Measurements from ENCODE around the gene HSDL2. TPM values are rescaled to one million over a fixed set of nuclear protein-coding genes. Genes with fewer than 3 reads are reported as not detected.

The HSDL2 gene
- total RNA-seq, 4 donors from 2014 or later, result 72.9 to 112 (median 101) TPM

DNA sequence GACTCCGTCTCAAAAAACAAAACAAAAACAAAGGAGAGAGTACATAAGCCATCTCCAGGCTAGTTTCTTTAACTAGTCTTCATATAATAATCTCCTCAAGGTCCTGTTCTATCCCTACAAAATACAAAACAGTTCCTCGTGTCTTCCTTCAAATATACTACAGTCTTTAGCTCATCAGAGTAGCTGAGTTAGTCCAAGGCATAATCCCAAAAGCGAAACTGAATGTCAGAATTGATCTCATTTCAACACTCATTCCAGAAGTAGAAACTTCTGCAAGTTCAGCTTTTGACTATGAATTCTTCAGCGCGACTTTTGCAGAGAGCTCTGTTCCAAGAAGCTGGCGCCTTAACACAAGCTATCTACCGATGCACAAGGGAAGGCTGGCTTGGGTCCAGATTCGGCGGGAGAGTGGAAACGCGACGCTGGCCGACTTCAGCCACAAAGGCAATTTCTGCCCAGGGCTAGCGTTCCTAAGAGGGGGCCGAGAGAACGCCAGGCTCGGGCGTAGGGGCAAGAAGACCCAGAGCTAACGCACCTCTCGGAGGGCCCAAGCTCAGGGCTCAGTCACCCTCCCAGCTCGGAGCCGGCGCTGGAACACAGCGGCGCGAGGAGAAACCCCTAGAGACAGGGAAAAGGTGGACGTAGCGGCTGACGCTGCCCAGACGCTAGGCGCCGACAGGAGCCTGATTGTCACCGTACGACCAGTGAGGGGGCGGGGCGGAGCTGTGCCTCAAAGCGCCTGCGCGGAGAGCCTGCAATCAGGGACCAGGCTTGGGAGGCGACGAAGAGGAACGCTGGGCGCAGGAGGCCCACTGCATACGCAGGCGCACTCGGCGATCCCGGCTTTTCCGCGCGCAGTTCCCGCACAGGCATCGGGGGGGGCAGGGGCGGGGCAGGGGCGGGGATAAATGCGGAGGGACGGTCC lies 469 bp upstream of the HSDL2 start:
- TF ChIP-seq, protein P1, sequence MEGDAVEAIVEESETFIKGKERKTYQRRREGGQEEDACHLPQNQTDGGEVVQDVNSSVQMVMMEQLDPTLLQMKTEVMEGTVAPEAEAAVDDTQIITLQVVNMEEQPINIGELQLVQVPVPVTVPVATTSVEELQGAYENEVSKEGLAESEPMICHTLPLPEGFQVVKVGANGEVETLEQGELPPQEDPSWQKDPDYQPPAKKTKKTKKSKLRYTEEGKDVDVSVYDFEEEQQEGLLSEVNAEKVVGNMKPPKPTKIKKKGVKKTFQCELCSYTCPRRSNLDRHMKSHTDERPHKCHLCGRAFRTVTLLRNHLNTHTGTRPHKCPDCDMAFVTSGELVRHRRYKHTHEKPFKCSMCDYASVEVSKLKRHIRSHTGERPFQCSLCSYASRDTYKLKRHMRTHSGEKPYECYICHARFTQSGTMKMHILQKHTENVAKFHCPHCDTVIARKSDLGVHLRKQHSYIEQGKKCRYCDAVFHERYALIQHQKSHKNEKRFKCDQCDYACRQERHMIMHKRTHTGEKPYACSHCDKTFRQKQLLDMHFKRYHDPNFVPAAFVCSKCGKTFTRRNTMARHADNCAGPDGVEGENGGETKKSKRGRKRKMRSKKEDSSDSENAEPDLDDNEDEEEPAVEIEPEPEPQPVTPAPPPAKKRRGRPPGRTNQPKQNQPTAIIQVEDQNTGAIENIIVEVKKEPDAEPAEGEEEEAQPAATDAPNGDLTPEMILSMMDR (IDR thresholded peaks at IDR 0.05; ENCODE audit: low read depth), result no peak

DNA sequence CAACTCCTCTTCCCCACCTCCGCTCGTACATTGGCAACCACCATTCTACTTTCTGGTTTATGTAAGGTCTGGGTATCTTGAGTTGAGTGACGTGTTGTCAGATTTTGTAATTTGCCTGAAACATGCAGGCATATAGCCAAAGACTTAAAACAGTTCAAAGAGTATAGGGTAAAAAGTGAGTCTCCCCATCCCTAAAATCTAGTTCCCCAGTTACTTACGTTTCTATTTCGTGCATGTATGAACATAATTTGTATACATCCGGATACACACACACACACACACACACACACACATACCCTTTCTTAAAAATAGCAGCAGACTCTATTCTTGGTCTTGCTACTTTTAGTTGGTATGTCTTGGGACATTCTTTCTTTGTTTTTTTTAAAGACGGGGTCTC lies 915 bp downstream of the HSDL2 start:
- TF ChIP-seq, protein P1 (IDR thresholded peaks at IDR 0.05; ENCODE audit: low read depth), result no peak

DNA sequence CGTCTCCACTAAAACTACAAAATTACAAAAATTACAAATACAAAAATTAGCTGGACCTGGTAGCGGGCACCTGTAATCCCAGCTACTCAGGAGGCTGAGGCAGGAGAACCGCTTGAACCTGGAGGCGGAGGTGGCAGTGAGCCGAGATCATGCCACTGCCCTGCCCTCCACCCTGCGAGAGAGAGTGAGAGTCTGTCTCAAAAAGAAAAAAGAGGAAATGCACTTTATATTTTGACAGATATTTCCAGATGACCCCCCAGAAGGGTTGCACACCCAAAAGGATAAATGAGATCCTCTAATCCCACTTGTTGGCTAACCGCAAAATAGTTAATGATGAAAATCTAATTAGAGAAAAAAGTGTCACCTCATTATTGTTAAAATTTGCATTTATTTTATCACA lies 2.2 kb downstream of the HSDL2 start:
- TF ChIP-seq, protein P1 (IDR thresholded peaks at IDR 0.05; ENCODE audit: low read depth), result no peak

DNA sequence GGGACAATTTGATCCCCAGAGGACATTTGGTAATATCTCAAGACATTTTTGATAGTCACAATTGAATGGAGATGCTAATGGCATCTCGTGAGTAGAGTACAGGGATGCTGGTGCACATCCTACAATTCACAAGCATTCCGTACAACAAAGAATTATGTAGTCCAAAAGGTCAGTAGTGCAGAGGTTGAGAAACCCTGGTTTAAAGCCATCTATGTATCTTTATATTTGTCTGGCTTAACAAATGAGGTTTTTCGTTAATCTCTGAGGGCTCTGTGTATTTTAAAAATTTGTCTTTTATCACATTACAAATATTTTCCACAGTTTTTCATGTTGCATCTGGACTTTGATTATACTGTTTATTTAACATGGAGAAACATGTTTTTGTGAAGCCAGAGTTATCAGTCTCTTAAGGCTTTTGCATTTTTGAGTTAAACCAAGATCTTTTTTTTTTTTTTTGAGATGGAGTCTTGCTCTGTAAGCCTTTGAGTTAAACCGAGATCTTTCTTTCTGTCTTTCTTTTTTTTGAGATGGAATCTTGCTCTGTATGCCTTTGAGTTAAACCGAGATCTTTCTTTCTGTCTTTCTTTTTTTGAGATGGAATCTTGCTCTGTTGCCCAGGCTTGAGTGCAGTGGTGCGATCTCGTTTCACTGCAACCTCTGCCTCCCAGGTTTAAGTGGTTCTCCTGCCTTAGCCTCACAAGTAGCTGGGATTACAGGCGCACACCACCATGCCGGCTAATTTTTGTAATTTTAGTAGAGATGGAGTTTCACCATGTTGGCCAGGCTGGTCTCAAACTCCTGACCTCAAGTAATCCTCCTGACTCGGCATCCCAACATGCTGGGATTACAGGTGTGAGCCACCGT lies 2.8 kb downstream of the HSDL2 start:
- TF ChIP-seq, protein P1 (IDR thresholded peaks at IDR 0.05; ENCODE audit: low read depth), result no peak

DNA sequence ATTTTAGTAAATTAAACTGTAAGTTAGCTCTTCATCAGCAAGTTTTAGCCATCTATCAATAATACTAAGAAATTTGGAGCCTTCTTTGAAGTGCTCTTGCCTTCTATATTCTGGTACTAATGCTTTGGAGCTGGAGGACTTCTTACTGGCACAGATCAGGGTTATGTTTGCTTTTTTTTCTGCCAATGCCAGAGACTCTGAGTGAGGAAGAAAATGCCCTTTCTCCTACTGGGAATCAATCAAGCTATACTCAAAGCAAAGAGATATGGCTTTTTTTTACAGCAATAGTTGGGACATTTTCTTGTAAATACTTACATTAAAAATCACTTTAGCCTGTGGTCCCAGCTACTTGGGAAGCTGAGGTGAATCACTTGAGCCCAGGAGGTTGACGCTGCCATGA lies 4.3 kb downstream of the HSDL2 start:
- TF ChIP-seq, protein P1 (IDR thresholded peaks at IDR 0.05; ENCODE audit: low read depth), result no peak

DNA sequence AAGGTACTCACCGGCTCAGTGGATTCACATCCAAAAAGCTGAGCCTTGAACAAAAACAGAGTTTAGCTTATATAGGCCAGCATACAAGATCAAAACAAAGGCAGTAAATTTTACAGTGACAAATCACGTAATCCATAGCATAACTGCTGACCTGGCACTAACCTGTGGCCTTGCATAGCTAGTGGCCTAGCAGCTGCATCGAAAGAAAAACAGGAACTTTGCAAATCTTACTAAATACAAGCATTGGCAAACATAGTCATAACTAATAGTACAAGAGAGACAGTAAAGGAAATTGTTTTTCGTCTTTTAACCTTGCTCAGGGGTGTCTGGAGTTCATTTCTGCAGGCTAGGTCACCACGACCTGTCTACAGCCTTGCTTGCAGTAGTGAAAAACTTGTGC lies 4.8 kb downstream of the HSDL2 start:
- TF ChIP-seq, protein P1 (IDR thresholded peaks at IDR 0.05; ENCODE audit: low read depth), result no peak

DNA sequence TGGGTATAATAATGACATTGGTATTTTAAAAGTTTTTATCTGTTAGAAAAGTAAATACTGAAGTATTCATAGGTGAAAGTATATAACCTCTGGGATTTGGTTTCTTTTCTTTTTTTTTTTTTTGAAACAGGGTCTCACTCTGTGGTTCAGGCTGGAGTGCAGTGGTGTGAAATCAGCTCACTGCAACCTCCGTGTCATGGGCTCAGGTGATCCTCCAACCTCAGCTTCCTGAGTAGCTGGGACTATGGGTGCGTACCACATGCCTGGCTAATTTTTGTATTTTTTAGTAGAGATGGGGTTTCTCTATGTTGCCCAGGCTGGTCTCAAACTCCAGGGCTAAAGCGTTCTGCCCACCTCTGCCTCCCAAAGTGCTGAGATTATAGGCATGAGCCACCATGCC lies 7.2 kb downstream of the HSDL2 start:
- TF ChIP-seq, protein P1 (IDR thresholded peaks at IDR 0.05; ENCODE audit: low read depth), result no peak

All from subcutaneous adipose tissue (tissue), 4 donors.